ENCODE measurements around the gene LYPLA2.

The LYPLA2 gene

DNA sequence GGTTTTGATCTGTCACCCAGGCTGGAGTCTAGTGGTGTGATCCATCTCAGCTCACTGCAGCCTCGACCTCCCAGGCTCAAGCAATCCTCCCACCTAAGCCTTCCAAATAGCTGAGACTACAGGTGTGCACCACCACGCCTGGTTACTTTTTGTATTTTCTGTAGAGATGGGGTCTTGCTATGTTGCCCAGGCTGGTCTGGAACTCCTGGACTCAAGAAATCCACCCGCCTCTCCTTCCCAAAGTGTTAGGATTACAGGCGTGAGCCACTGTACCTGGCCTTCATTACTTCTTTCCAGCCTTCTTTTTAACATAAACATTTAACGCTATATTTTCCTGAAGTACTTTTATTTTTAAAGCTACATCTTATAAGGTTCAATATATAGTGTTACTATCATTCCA is 52.7 kb downstream of the LYPLA2 start:
- Histone ChIP-seq H4K12ac (ENCODE audit: low read depth, low read length) (no peak overlapping the region), H3K4me1 (ENCODE audit: control insufficient read depth in 1 of 2, insufficient read depth in 2 of 2, low read length in 2 of 2) (no peaks in the 10 kb centered on the region), H3K9ac (ENCODE audit: low read length) (no peak overlapping the region), H3K79me2 (ENCODE audit: control insufficient read depth, insufficient read depth, low read length, poor library complexity) (no peaks in the 10 kb centered on the region), H3K4ac (ENCODE audit: low read depth, low read length) (no peak overlapping the region), H2AK5ac (ENCODE audit: low read length) (no peak overlapping the region), H2BK12ac (ENCODE audit: low read length) (no peak overlapping the region), H3K4me2 (ENCODE audit: low read length) (no peak overlapping the region), H3K4me3 (ENCODE audit: low read depth, low read length) (no peak overlapping the region), H3K18ac (ENCODE audit: low read length) (no peak overlapping the region), H2BK5ac (ENCODE audit: low read depth, low read length, poor library complexity) (no peak overlapping the region), H3K79me1 (ENCODE audit: low read length) (no peaks in the 10 kb centered on the region), H3K23ac (ENCODE audit: low read length) (no peak overlapping the region), H4K8ac (ENCODE audit: low read depth, low read length) (no peak overlapping the region), H3K27ac (ENCODE audit: low read depth, low read length) (no peak overlapping the region), H3K14ac (ENCODE audit: low read length) (no peak overlapping the region), H2BK120ac (ENCODE audit: insufficient read depth, low read length, poor library complexity) (no peak overlapping the region), H3K36me3 (ENCODE audit: control insufficient read depth in 1 of 2, insufficient read depth in 2 of 2, low read length in 2 of 2) (no peaks in the 10 kb centered on the region), H4K91ac (ENCODE audit: low read depth, low read length) (no peak overlapping the region), H3K9me3 (ENCODE audit: insufficient read depth, low read depth, low read length) (no peaks in the 10 kb centered on the region), H2AFZ (ENCODE audit: insufficient read depth, low read length, poor library complexity) (no peak overlapping the region), H3K27me3 (ENCODE audit: insufficient read depth, low read length) (no peaks in the 10 kb centered on the region)
- no peak for DNase-seq
- no CpG with 5 or more reads among the region's 5 CpGs for WGBS (ENCODE audit: extremely low coverage, insufficient coverage, insufficient read length)
